PC-3 (cell line): ENCODE data around the gene PNMA8A.

Experiments used
- CTCF ChIP-seq: fragments of 300-600 bp; sonication (generic); conservative IDR thresholded peaks from 2 replicates; pipeline ENCODE4 v1.5.1; 2017; ENCODE audit warnings: antibody characterized with exemption, low read depth, mild to moderate bottlenecking, low read length
- EZH2 ChIP-seq: fragments of 300-600 bp; sonication (generic); IDR thresholded peaks from one replicate; pipeline ENCODE4 v1.6.1; 2017; ENCODE audit warnings: antibody characterized with exemption, mild to moderate bottlenecking, low read length; ENCODE audit not compliant: unreplicated experiment
- EZH2phosphoT487 ChIP-seq: fragments of 300-600 bp; sonication (generic); IDR thresholded peaks from 2 replicates; pipeline ENCODE4 v1.6.1; 2018; ENCODE audit warnings: mild to moderate bottlenecking, antibody characterized with exemption, low read length, borderline replicate concordance

GRCh38 chr19:46495786-46496099 is 24.4 kb upstream of the PNMA8A start, which contains the start of gene PNMA8B:
- TF ChIP-seq EZH2phosphoT487 (no peak), CTCF (no peak), EZH2 (no peak)
